ENCODE data around the gene RPS19BP1.

- TF ChIP-seq KDM1A (IDR thresholded peaks at IDR 0.05; ENCODE audit: low read depth): no peak
- no peak for TF ChIP-seq CTCF (IDR thresholded peaks at IDR 0.05)
- TF ChIP-seq ZC3H11A (IDR thresholded peaks at IDR 0.05): no peak
- TF ChIP-seq MYC (IDR thresholded peaks at IDR 0.05; ENCODE audit: borderline replicate concordance, low read length): no peak
- no peak for TF ChIP-seq MAX (IDR thresholded peaks at IDR 0.05)
- TF ChIP-seq EP300 (IDR thresholded peaks at IDR 0.05): no peak
- no peak for TF ChIP-seq PBX3 (IDR thresholded peaks at IDR 0.05)
- TF ChIP-seq USF2 (IDR thresholded peaks at IDR 0.05): no peak
- no peak for TF ChIP-seq HMGXB4 (CRISPR knock-in tag; IDR thresholded peaks at IDR 0.05; ENCODE audit: borderline replicate concordance)
Measured at GRCh38 chr22:39512026-39512425, 20.5 kb downstream of the RPS19BP1 start.
